Measurements from ENCODE around the gene PRRT2. TPM values are rescaled to one million over a fixed set of nuclear protein-coding genes. Genes with fewer than 3 reads are reported as not detected.
A peak's percentile ranks its signal among the peaks of the same experiment; 100 is the strongest.

The PRRT2 gene
- total and polyA plus RNA-seq, 10 of the 15 experiments (the other 5 are each of a cell fraction or from before 2014, with no cell fraction given): 0.08 to 0.49 (median 0.12) TPM; not detected in 4

- ChIA-PET POLR2A (interaction anchor here (0.7 kb wide), 2 partner anchors 21 to 111 kb away, joined by 4 read pairs; no protein-coding TSS in a partner anchor), SMC1A (ENCODE audit: uncharacterized antibody, unreplicated experiment) (no interaction called here)
- BruUV-seq (replicated peaks): no TSS peak
These were observed 28.2 kb downstream of the PRRT2 start for GRCh38 chr16:29840240-29840639.

GRCh38 chr16:29841631-29842030 lies 29.6 kb downstream of the PRRT2 start:
- 90% methylated on average over 23 of the region's 23 CpGs for WGBS (ENCODE audit: insufficient coverage, insufficient replicate concordance, low lambda C conversion rate, missing lambda C conversion rate)
- peaks cover 3 to 10% of the 10 kb centered on the region in 2 experiments; a peak in 3 of 4 replicates for H3K36me3 ChIP-seq (ENCODE audit: control insufficient read depth in 2 of 2, insufficient read depth in 2 of 2, low read length in 1 of 2)
- RAD21 ChIA-PET (ENCODE audit: unreplicated experiment): interaction anchor here (0.5 kb wide), 1 partner anchor 14 kb away, joined by 3 read pairs; no protein-coding TSS in a partner anchor
- H4K20me1 ChIP-seq (ENCODE audit: control insufficient read depth, insufficient read depth): no peaks in the 10 kb centered on the region
- H3K79me2 ChIP-seq (ENCODE audit: control insufficient read depth, insufficient read depth, low read length): no peaks in the 10 kb centered on the region
- SMC1A ChIA-PET (ENCODE audit: uncharacterized antibody, unreplicated experiment): no interaction called here
- TF ChIP-seq POLR2A (IDR thresholded peaks at IDR 0.05; ENCODE audit: low read depth, low read length) (0 out of 2 replicates have a peak, but pooled peaks have one; percentile 35), FOXM1 (IDR thresholded peaks at IDR 0.05; ENCODE audit: low read depth, low read length) (no peak)
- H3K27ac ChIP-seq (ENCODE audit: control insufficient read depth, insufficient read depth): no peak overlapping the region
- in situ Hi-C loops (cut with MboI) (no loop called here), intact Hi-C loops (cut with micrococcal nuclease; ENCODE audit: unreplicated experiment) (no loop called here)
- FAIRE-seq (no peak), ATAC-seq (no peak), DNase-seq (ENCODE audit: low read depth, low spot score) (no peak)
- H3K4me1 ChIP-seq (ENCODE audit: control insufficient read depth, insufficient read depth, low read length): no peaks in the 10 kb centered on the region
- no peak overlapping the region for H3K9ac ChIP-seq (ENCODE audit: control insufficient read depth, insufficient read depth, low read length)
- H3K4me3 ChIP-seq: no peak overlapping the region
- H3K4me2 ChIP-seq (ENCODE audit: control insufficient read depth, insufficient read depth): no peak overlapping the region
- no peaks in the 10 kb centered on the region for H3K9me3 ChIP-seq (replicated peaks; ENCODE audit: control insufficient read depth, insufficient read depth, low read length)
- POLR2A ChIA-PET: no interaction called here
- no peak overlapping the region for H2AFZ ChIP-seq (ENCODE audit: control insufficient read depth, low read depth, low read length)
- no peaks in the 10 kb centered on the region for H3K27me3 ChIP-seq (replicated peaks in 1 of 2; ENCODE audit: control insufficient read depth in 2 of 2, insufficient read depth in 2 of 2, low read length in 1 of 2)
- CTCF ChIA-PET: no interaction called here
- no TSS peak for BruUV-seq (replicated peaks)

More at GRCh38 chr16:29840240-29840639, 28.2 kb downstream of the PRRT2 start:
- TF ChIP-seq POLR2A (IDR thresholded peaks at IDR 0.05; ENCODE audit: low read depth, low read length): 0 out of 2 replicates have a peak, but pooled peaks have one; percentile 14
- no peak for TF ChIP-seq GABPA (IDR thresholded peaks at IDR 0.05; ENCODE audit: low read depth)
- TF ChIP-seq HDGF (IDR thresholded peaks at IDR 0.05): no peak
- CTCF ChIA-PET: no interaction called here
- Histone ChIP-seq H3K79me2 (ENCODE audit: control insufficient read depth, insufficient read depth, low read length) (no peaks in the 10 kb centered on the region), H3K36me3 (ENCODE audit: control insufficient read depth in 2 of 2, insufficient read depth in 2 of 2, low read length in 1 of 2) (peaks cover 3 to 8% of the 10 kb centered on the region in 2 experiments; a peak in 3 of 4 replicates), H3K4me2 (ENCODE audit: control insufficient read depth, insufficient read depth) (no peak overlapping the region), H3K4me3 (no peak overlapping the region), H3K9ac (ENCODE audit: control insufficient read depth, insufficient read depth, low read length) (no peak overlapping the region), H3K27ac (ENCODE audit: control insufficient read depth, insufficient read depth) (no peak overlapping the region), H4K20me1 (ENCODE audit: control insufficient read depth, insufficient read depth) (no peaks in the 10 kb centered on the region), H3K9me3 (replicated peaks; ENCODE audit: control insufficient read depth, insufficient read depth, low read length) (no peaks in the 10 kb centered on the region), H3K27me3 (replicated peaks in 1 of 2; ENCODE audit: control insufficient read depth in 2 of 2, insufficient read depth in 2 of 2, low read length in 1 of 2) (no peaks in the 10 kb centered on the region), H2AFZ (ENCODE audit: control insufficient read depth, low read depth, low read length) (no peak overlapping the region), H3K4me1 (ENCODE audit: control insufficient read depth, insufficient read depth, low read length) (no peaks in the 10 kb centered on the region)
- intact Hi-C loops (cut with micrococcal nuclease; ENCODE audit: unreplicated experiment): no loop called here
- ATAC-seq (no peak), FAIRE-seq (no peak), DNase-seq (ENCODE audit: low read depth, low spot score) (no peak)
- in situ Hi-C loops (cut with MboI): no loop called here
- RAD21 ChIA-PET (ENCODE audit: unreplicated experiment): interaction anchor here (0.7 kb wide), 1 partner anchor 7 kb away, joined by 4 read pairs; no protein-coding TSS in a partner anchor
- 82% methylated on average over 10 of the region's 10 CpGs for WGBS (ENCODE audit: insufficient coverage, insufficient replicate concordance, low lambda C conversion rate, missing lambda C conversion rate)

Measured in GM12878 (cell line).